Mesothelial cell of epicardium (in vitro differentiated cells): ENCODE measurements around the gene HVCN1. TPM values are rescaled to one million over a fixed set of nuclear protein-coding genes. Genes with fewer than 3 reads are reported as not detected.
A peak's percentile ranks its signal among the peaks of the same experiment; 100 is the strongest.
"Not testable (repeated sequence)": the region's sequence is repeated elsewhere in the genome, so short reads cannot be mapped to it uniquely, and the experiment has no call there.

ENCODE experiments used
- DNase-seq, 2 experiments: peaks; one replicate each; pipeline ENCODE4 v3.0.0; 2021; ENCODE audit warnings: low spot score in 2 of 2; ENCODE audit not compliant: unreplicated experiment in 2 of 2
- H3K27ac Mint-ChIP-seq: 2 replicates; pipeline ENCODE4 v1.8.0; 2021; ENCODE audit warnings: mixed read lengths
- H3K27me3 Mint-ChIP-seq: 2 replicates; pipeline ENCODE4 v1.8.0; 2021; ENCODE audit warnings: low read depth, mixed read lengths
- H3K36me3 Mint-ChIP-seq: 2 replicates; pipeline ENCODE4 v1.8.0; 2021; ENCODE audit warnings: mixed read lengths
- H3K4me1 Mint-ChIP-seq: 2 replicates; pipeline ENCODE4 v1.8.0; 2021; ENCODE audit warnings: mixed read lengths
- H3K4me3 Mint-ChIP-seq: 2 replicates; pipeline ENCODE4 v1.8.0; 2021; ENCODE audit warnings: mild to moderate bottlenecking, moderate library complexity, mixed read lengths
- H3K9me3 Mint-ChIP-seq: 2 replicates; pipeline ENCODE4 v1.8.0; 2021; ENCODE audit warnings: mixed read lengths
- total RNA-seq: library from RNA; stranded (reverse); gene quantifications from 3 replicates; pipeline ENCODE4 v1.2.1, GENCODE V29; 2021
- TF ChIP-seq, protein P1 (sequence below): fragments of 200-600 bp; sonication (generic); IDR thresholded peaks from one replicate; pipeline ENCODE4 v1.5.0; 2021; ENCODE audit warnings: antibody characterized with exemption; ENCODE audit not compliant: unreplicated experiment

HVCN1 gene
- total RNA-seq, 1 donor from 2014 or later, result 7.0 TPM

DNA sequence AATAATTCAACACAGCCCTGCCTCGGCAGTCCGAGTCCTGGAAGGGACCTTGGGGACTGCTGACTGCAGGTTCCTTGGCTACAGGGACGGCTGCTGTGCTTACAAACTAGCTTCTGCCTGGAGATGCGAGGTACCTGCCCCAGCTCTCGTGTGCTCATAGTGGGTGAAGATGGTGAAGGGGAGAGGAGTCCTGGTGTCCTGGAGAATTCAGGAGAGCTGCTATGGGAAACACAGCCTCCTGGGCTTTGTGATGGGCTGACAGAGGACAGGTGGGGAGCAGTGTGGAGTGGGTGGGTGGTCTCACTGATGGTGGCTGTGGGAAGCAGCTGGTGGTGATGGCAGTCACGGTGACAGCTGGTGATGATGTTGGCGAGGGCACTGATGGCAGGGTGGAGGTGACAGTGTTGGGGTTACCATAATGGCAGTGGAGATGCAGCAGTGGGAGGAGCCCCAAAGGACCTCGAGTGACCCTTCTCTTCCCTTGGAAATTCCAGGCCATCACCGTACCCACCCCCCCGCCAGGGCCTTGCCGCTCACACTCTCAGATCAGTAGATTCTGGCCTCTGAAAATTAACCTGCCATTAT, 32.8 kb downstream of the HVCN1 start:
- no peak for DNase-seq
- peaks cover 20% of the 10 kb centered on the region for H3K36me3 Mint-ChIP-seq
- TF ChIP-seq, protein P1, sequence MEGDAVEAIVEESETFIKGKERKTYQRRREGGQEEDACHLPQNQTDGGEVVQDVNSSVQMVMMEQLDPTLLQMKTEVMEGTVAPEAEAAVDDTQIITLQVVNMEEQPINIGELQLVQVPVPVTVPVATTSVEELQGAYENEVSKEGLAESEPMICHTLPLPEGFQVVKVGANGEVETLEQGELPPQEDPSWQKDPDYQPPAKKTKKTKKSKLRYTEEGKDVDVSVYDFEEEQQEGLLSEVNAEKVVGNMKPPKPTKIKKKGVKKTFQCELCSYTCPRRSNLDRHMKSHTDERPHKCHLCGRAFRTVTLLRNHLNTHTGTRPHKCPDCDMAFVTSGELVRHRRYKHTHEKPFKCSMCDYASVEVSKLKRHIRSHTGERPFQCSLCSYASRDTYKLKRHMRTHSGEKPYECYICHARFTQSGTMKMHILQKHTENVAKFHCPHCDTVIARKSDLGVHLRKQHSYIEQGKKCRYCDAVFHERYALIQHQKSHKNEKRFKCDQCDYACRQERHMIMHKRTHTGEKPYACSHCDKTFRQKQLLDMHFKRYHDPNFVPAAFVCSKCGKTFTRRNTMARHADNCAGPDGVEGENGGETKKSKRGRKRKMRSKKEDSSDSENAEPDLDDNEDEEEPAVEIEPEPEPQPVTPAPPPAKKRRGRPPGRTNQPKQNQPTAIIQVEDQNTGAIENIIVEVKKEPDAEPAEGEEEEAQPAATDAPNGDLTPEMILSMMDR, result no peak
- no peak overlapping the region for H3K27ac Mint-ChIP-seq
- no peaks in the 10 kb centered on the region for H3K27me3 Mint-ChIP-seq
- H3K4me1 Mint-ChIP-seq, result no peaks in the 10 kb centered on the region
- H3K9me3 Mint-ChIP-seq, result no peaks in the 10 kb centered on the region
- H3K4me3 Mint-ChIP-seq, result no peak overlapping the region

DNA sequence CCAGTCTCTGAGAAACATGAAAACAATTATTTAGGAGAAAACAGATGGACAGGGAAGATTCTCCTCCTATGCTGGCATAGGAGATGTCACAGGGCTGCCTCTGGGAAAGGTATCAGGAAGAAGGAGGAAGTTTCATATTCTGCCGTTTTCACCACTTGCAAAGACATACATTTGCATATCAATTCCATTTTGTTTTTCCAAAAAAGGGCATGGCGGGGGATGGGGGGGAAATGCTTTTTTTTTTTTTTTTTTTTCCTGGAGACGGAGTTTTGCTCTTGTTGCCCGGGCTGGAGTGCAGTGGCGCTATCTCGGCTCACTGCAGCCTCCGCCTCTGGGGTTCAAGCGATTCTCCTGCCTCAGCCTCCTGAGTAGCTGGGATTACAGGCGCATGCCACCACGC, 34.7 kb downstream of the HVCN1 start:
- H3K36me3 Mint-ChIP-seq, result peaks cover 31% of the 10 kb centered on the region
- H3K27ac Mint-ChIP-seq, DNase-seq, H3K9me3 Mint-ChIP-seq, H3K4me1 Mint-ChIP-seq, H3K4me3 Mint-ChIP-seq, H3K27me3 Mint-ChIP-seq: not testable (repeated sequence)

DNA sequence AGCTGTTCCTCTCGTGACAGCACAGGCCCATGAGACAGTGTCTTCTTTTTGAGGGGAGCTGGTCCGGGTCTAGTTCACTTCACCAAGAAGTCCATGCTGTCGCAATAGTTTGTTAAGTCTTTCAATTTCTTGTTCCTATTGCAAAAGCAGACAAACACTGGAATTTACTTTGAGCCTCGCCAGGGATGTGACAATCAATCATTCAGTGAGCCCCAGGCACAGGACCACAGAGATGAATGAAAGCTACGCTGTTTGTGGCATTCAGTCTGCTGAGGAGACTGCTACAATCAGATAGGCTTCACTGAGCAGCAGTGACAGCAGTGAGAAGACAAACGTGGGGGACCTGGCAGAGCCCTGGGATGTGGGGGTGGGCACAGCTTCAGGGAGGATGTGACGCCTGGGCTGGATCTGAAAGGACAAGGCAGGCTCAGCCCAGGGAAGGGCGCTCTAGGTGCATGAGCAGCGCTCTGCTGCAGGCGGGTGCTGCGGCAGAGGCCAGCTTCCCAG, 39.5 kb downstream of the HVCN1 start:
- no peaks in the 10 kb centered on the region for H3K9me3 Mint-ChIP-seq
- peak overlapping the region; percentile 54 for H3K27ac Mint-ChIP-seq
- H3K4me1 Mint-ChIP-seq, result peaks cover 4% of the 10 kb centered on the region
- H3K36me3 Mint-ChIP-seq, result peaks cover 40% of the 10 kb centered on the region
- TF ChIP-seq, protein P1, result no peak
- H3K27me3 Mint-ChIP-seq, result no peaks in the 10 kb centered on the region
- DNase-seq, result no peak
- H3K4me3 Mint-ChIP-seq, result no peak overlapping the region

DNA sequence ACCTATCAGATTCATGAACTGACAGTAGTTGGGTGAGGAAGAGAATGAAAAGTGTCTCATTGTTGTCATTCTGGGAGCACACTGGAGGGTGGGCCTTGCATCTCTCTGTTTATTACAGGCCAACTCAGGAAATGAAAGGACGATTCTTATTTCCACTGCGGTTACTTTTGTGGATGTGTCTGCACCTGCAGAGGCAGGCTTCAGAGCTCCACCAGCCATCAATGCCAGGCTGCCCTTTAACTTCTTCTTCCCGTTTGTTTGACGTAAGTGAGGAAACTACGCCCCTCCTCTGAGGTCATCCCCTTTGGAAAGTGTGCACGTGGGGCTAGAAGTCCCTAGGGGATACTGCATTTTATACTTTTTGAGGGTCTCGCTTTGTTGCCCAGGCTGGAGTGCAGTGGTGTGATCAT, 41.3 kb downstream of the HVCN1 start:
- no peak for DNase-seq
- TF ChIP-seq, protein P1, result no peak
- Mint-ChIP-seq H3K27me3 (no peaks in the 10 kb centered on the region), H3K36me3 (peaks cover 40% of the 10 kb centered on the region), H3K27ac (no peak overlapping the region), H3K4me3 (no peak overlapping the region), H3K9me3 (no peaks in the 10 kb centered on the region), H3K4me1 (peaks cover 4% of the 10 kb centered on the region)

DNA sequence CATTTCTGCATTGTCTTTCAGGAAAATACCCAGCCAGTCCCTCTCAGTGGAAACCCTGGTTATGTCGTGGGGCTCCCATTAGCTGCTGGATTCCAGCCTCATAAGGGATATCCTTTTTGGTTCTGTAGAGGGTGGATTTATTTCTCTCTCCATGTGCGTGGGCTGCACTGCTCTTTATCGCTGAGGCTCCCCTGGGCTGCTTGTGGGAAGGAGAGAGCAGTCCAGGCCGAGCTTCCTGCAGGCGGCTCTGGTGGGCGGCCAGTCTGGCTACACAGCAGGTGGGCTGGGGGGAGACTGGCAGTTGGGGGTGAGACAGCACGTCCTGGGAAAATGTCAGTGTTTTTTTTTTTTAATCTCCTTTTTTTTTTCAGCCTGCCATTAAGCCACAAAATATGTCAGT, 47.4 kb downstream of the HVCN1 start:
- Mint-ChIP-seq H3K27ac (peak overlapping the region; percentile 62), H3K4me3 (no peak overlapping the region), H3K4me1 (peaks cover 15% of the 10 kb centered on the region), H3K27me3 (no peaks in the 10 kb centered on the region), H3K9me3 (no peaks in the 10 kb centered on the region), H3K36me3 (peaks cover 14% of the 10 kb centered on the region)
- no peak for DNase-seq
- TF ChIP-seq, protein P1, result no peak

DNA sequence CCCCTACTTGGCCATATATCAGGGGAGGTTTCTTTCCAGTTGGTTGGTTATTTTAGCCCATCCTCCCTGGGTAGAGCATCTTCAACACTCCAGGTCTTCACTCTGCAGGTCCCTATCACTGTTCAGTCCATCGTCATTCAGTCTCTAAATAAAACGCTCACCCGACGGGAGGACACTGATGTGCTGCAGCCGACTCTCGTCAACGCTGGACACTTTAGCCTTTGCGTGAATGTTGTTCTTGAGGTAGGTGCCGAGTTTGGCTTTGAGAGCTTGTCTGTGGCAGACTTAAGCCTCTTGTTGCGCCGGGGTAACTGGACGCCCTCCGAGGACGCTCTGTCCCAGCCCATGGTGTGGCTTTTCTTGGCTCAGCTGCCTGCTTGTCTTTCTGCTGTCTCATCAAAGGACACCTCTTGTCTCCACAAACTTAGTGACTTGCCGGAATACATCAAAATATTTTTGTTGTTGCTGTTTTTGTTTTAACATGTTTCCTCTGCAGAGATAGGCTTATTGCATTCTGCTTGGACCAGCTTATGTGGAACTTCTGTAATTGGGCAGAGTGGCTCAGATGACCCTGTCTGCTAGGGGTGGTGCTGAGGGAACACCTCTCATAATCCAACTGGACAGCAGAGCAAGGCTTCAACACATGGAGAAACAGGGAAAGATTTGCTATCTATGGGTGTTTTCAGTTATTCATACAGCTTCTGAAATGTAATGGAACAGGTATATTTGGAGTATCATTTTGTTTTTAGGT, 48.5 kb downstream of the HVCN1 start:
- Mint-ChIP-seq H3K4me3 (no peak overlapping the region), H3K27me3 (no peaks in the 10 kb centered on the region), H3K27ac (no peak overlapping the region), H3K4me1 (peaks cover 15% of the 10 kb centered on the region), H3K9me3 (no peaks in the 10 kb centered on the region), H3K36me3 (peaks cover 15% of the 10 kb centered on the region)
- no peak for DNase-seq
- TF ChIP-seq, protein P1, result no peak
